GM18526 (cell line): ENCODE data around the gene IKZF2.

Source experiments
- POLR2A ChIP-seq: IDR thresholded peaks from 3 replicates; pipeline ENCODE4 v1.6.1; 2011; ENCODE audit not compliant: insufficient read length; ENCODE audit errors: extremely low read depth

The IKZF2 gene

GRCh38 chr2:212979799-212980198, 171.6 kb downstream of the IKZF2 start:
- TF ChIP-seq POLR2A: no peak

- TF ChIP-seq POLR2A: no peak
These were observed 172.3 kb downstream of the IKZF2 start for GRCh38 chr2:212979046-212979612.

GRCh38 chr2:212977152-212977551, 174.3 kb downstream of the IKZF2 start:
- TF ChIP-seq POLR2A: no peak

DNA sequence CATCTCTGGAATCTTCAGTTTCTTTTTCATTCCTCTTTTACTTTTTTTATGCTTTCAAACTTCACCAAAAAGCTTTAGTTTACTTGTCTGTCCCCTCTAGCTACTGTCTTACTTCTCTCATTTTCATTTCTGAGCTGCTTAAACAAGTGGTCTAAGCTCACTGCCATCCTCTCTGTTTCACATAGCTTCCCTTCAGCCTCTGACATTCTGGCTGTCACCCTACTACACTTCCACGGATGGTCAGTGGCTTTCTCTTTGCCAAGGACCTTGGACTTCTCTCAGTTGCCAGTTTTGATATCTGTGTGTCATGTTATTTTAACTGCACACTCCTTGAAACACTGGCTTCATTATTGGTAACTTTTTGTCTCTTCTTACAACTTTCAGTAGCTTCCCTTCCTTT, 176.1 kb downstream of the IKZF2 start:
- TF ChIP-seq POLR2A: no peak

- TF ChIP-seq POLR2A: no peak
These were observed 176.7 kb downstream of the IKZF2 start for GRCh38 chr2:212974692-212975091.

DNA sequence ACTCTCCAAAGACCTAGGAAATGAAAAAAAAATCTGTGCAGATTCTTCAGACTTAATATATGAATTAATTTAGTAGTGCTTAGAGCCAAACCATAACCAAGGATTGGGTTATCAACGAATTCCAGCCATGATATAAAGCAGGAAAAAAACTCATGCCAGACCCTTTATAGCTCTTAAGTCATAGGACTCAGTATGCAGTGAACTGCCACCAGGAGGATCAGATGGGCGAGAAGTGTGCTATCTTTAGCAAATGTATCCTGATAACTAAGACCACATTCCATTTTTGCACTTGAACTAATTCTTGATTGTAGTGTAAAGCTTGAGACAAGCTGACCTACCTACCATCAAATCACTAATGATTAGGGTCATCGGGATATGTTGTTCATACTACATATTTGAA, 178.1 kb downstream of the IKZF2 start:
- no peak for TF ChIP-seq POLR2A

DNA sequence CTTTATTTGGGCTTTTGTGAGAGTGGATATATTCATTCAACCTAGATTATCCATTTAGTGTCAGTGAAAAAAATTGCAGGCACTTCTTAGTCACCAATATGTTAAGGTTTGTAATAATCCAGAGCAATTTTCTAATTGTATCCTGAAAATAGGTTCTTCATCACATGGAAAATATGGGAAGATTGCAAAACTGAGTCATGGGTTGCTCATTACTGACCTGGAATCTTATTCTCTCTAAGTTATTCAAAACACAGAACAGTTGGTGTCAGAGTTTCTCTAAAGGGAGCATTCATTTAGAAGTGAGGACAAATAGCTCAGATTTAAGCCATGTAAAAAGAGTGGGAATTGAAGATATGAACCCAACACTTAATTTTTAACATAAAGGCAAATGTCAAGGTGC, 181.3 kb downstream of the IKZF2 start:
- no peak for TF ChIP-seq POLR2A

GRCh38 chr2:212968284-212969081, 182.9 kb downstream of the IKZF2 start:
- TF ChIP-seq POLR2A: no peak

GRCh38 chr2:212966884-212967283, 184.5 kb downstream of the IKZF2 start:
- no peak for TF ChIP-seq POLR2A

- no peak for TF ChIP-seq POLR2A
These were observed 188.7 kb downstream of the IKZF2 start for GRCh38 chr2:212962691-212963090.

- no peak for TF ChIP-seq POLR2A
These were observed 190.2 kb downstream of the IKZF2 start for GRCh38 chr2:212961255-212961654.

GRCh38 chr2:212960336-212960735, 191.1 kb downstream of the IKZF2 start:
- no peak for TF ChIP-seq POLR2A

DNA sequence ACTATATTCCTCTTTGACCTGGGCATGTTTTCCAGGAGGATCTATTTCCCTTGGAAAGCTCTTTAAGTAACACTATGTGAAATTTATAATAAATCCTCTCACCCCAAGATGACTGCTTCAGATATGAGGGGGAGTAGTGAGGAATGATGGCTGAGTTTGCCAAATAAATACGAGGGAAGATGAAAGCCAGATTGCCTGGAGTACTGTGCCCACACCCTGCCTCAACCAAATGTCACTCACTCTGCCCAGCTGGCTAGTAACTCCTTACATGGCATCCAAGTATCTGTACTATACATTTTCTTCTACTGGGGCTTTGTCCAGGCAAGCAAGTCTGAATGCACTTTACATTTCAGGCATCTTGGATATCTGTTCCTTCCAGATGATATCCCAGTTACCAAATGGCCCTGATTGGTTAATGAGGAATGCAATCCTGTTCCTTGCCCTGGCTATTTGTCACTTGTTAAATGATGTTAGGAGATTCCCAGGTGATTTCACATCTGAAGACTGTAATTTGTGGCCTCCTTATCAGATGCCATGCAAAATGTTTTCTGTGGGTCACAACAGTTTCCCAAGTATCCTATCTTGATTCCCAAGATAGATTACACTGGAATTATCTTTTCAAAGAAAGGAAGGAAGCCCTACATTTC, 191.8 kb downstream of the IKZF2 start:
- no peak for TF ChIP-seq POLR2A

- no peak for TF ChIP-seq POLR2A
These were observed 192.6 kb downstream of the IKZF2 start for GRCh38 chr2:212958757-212959295.

DNA sequence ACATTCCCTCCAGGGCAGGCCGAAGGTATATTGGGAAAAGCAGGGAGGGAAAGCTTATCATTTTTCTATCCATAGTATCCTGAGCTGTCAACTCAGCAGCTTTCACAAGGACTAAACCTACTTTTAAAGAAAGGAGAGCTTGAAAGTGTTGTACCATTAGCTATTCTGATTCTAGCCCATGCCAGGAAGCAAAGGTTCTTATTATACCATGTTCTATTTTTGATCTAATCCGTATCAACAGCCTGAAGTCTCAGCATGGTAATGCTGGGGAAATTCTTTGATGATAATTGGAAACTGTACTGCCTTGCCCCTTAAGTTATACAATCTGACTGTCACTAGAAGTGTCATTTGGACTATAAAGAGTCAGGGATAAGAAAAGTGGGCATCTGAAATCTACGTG, 193.3 kb downstream of the IKZF2 start:
- TF ChIP-seq POLR2A: no peak

DNA sequence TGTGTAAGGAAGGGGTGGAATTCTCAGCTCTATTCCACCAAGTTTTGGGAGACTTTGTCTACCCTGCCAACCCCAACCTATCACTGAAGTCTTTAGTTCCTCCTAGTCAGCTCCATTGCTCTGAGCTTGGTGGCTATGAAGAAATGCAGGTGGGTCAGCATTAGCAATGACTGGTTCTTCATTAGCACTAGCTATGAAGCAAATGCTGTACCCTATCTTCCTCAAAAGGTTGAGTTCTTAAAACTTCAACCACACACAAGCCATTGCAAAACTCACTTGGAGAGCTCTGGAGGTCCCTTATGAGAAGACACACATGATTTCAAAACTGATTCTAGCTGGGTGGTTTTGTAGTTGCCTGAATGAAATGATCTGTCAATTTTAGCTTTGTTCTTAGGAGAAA, 193.8 kb downstream of the IKZF2 start:
- no peak for TF ChIP-seq POLR2A

DNA sequence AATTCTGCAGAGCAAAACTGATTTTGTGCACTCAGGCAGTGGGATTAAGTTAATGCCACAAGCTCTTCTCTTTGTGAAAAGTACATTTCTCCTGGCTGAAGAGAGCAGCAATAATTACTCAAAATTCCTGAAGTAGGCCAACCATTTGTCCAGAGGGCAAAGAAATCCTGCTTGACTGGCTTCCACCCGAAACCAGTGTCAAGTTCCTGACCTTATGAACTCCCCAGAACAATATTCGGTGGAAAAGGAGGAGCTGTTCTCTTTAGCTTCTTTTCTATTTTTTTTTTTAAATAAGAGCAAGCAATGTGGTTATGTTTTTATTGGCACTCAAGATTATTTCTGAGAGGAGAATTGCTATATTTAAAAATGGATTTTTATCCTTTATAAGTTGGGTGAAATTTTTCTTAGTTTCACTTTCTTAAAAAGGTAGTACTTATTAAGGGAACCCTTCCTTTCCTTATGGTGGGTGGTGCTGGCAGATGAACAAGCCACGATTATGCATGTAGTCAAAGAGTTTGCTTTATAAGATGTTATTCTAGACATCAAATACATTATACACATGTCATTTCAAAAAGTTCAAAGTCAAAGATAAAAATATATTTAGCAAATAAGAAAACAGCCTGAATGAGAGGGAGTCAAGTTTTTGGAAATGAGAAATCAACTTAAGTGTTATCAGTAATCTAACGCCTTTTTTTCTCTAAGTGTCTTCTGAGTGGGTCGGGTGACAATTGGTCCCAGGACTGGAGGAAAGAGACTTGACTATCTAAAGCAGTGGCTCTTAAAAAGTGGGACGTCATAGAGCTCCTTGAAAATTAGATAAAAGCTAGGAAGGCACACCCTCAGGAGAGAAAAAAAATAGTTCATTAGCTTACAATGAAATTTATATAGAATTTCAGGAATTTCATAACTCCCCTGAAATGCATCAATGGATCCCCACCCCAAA, 194.5 kb downstream of the IKZF2 start:
- no peak for TF ChIP-seq POLR2A
